Activated T-cell treated with anti-CD3 and anti-CD28 coated beads, Interleukin-2, amount 50 U/mL, for 72 hours (primary cell): ENCODE measurements around the gene HAPLN1. TPM values are rescaled to one million over a fixed set of nuclear protein-coding genes. Genes with fewer than 3 reads are reported as not detected.

ENCODE experiments used
- ATAC-seq, 2 donors: fragments of 150-1000 bp; cut with Tn5 transposase; replicated peaks in 1 of 2; 2 replicates each; pipeline ENCODE4 v1.10.0; 2021; ENCODE audit warnings: moderate library complexity in 2 of 2, mild to moderate bottlenecking in 1 of 2
- DNase-seq, 2 donors: peaks; one replicate each; pipeline ENCODE4 v3.0.0; 2021 to 2022; ENCODE audit warnings: mixed read lengths in 1 of 2
- H3K27ac Mint-ChIP-seq: one replicate; pipeline ENCODE4 v1.8.0; 2022; ENCODE audit warnings: mild to moderate bottlenecking, moderate library complexity, mixed read lengths
- H3K27me3 Mint-ChIP-seq: one replicate; pipeline ENCODE4 v1.8.0; 2022; ENCODE audit warnings: low read depth, mixed read lengths
- H3K36me3 Mint-ChIP-seq, 2 donors: one replicate each; pipeline ENCODE4 v1.8.0; 2022; ENCODE audit warnings: mixed read lengths in 2 of 2, mild to moderate bottlenecking in 1 of 2; ENCODE audit not compliant: insufficient read depth in 2 of 2
- H3K4me1 Mint-ChIP-seq: one replicate; pipeline ENCODE4 v1.8.0; 2022; ENCODE audit warnings: low read depth, mixed read lengths
- H3K4me3 Mint-ChIP-seq, 2 donors: one replicate each; pipeline ENCODE4 v1.8.0; 2022; ENCODE audit warnings: mild to moderate bottlenecking in 2 of 2, mixed read lengths in 2 of 2, moderate library complexity in 2 of 2
- H3K9me3 Mint-ChIP-seq, 2 donors: one replicate each; pipeline ENCODE4 v1.8.0; 2022; ENCODE audit warnings: mixed read lengths in 2 of 2
- total RNA-seq, 2 donors: library from RNA; stranded (reverse); gene quantifications; one replicate each; pipeline ENCODE4 v1.2.3, GENCODE V29; 2022

Gene HAPLN1
- total RNA-seq, 2 donors from 2014 or later: not detected

DNA sequence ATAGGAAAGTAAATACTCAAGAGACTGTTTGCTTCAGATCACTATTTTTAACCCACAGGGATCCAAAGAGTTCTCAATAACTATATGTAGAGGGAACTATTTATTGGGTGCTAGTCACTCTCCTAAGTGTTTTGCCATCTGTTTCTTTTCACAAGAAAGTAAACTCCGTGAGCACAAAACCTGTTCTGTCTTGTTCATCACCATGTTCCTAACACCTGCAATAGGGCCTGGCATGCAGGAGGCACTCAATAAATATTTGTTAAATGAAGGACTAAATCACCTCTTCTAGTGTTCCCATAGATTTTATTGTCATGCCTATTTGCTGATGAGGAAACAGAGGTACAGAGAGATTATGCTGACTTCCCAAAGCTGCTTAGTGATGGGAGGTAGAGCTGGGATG lies 130.9 kb downstream of the HAPLN1 start:
- H3K4me3 Mint-ChIP-seq: no peak overlapping the region
- no peak for DNase-seq
- no peaks in the 10 kb centered on the region for H3K36me3 Mint-ChIP-seq
- ATAC-seq: no peak
- no peaks in the 10 kb centered on the region for H3K9me3 Mint-ChIP-seq
- no peaks in the 10 kb centered on the region for H3K4me1 Mint-ChIP-seq
- H3K27me3 Mint-ChIP-seq: peaks cover 14% of the 10 kb centered on the region
- H3K27ac Mint-ChIP-seq: no peak overlapping the region

Other genes starting within 250 kb of the HAPLN1 start
- gene VCAN, start 249.1 kb downstream of the HAPLN1 start, total RNA-seq: under 1 TPM; 0.14 to 0.51 TPM